Pulmonary artery endothelial cell (primary cell): ENCODE measurements around the gene ALLC. TPM values are rescaled to one million over a fixed set of nuclear protein-coding genes. Genes with fewer than 3 reads are reported as not detected.

Source experiments
- DNase-seq: peaks from one replicate; pipeline ENCODE4 v3.0.0-alpha.2; 2011; ENCODE audit warnings: low read depth, low spot score
- total RNA-seq: library from RNA; depleted of rRNA; stranded (reverse); fragments of >200 nt; gene quantifications from 2 replicates; pipeline ENCODE4 v1.2.3, GENCODE V29; 2014

Gene ALLC
- total RNA-seq, 1 donor from 2014 or later: not detected

- no peak for DNase-seq
Measured at GRCh38 chr2:3677436-3677835, 19.4 kb downstream of the ALLC start.

- no peak for DNase-seq
Measured at GRCh38 chr2:3678212-3678611, 20.2 kb downstream of the ALLC start.

- DNase-seq: no peak
Measured at GRCh38 chr2:3679180-3679579, 21.2 kb downstream of the ALLC start.

- DNase-seq: no peak
Measured at GRCh38 chr2:3679616-3680393, 21.8 kb downstream of the ALLC start.

- DNase-seq: no peak
Measured at GRCh38 chr2:3680548-3681345, 22.7 kb downstream of the ALLC start.

GRCh38 chr2:3681625-3682024 lies 23.6 kb downstream of the ALLC start:
- DNase-seq: no peak

GRCh38 chr2:3682811-3683210 lies 24.8 kb downstream of the ALLC start:
- no peak for DNase-seq

- DNase-seq: no peak
Measured at GRCh38 chr2:3683748-3684454, 25.9 kb downstream of the ALLC start.

- DNase-seq: no peak
Measured at GRCh38 chr2:3689998-3690748, 32.2 kb downstream of the ALLC start.

GRCh38 chr2:3692375-3692774 lies 34.4 kb downstream of the ALLC start:
- DNase-seq: no peak

GRCh38 chr2:3696545-3696944 lies 38.5 kb downstream of the ALLC start:
- no peak for DNase-seq

- no peak for DNase-seq
Measured at GRCh38 chr2:3701071-3701470, 43.1 kb downstream of the ALLC start.

GRCh38 chr2:3703236-3703756 lies 45.3 kb downstream of the ALLC start, which contains the start of gene DCDC2C:
DCDC2C (plus strand) TSS chr2:3703575; CDS start chr2:3703752, 177 bp downstream.
- DNase-seq: no peak

GRCh38 chr2:3703757-3704355 lies 45.9 kb downstream of the ALLC start:
- no peak for DNase-seq

- DNase-seq: no peak
Measured at GRCh38 chr2:3704692-3705091, 46.7 kb downstream of the ALLC start.

- no peak for DNase-seq
Measured at GRCh38 chr2:3705782-3706181, 47.8 kb downstream of the ALLC start.

- DNase-seq: no peak
Measured at GRCh38 chr2:3706892-3707291, 48.9 kb downstream of the ALLC start.

- no peak for DNase-seq
Measured at GRCh38 chr2:3708576-3708975, 50.6 kb downstream of the ALLC start.

GRCh38 chr2:3709225-3709624 lies 51.2 kb downstream of the ALLC start:
- no peak for DNase-seq

- DNase-seq: no peak
Measured at GRCh38 chr2:3712424-3712823, 54.4 kb downstream of the ALLC start.
